ENCODE measurements around the gene IGFBP5.

Gene IGFBP5

GRCh38 chr2:216713691-216714336 lies 18.5 kb upstream of the IGFBP5 start:
- DNase-seq, result no peak

GRCh38 chr2:216711348-216711747 lies 16.0 kb upstream of the IGFBP5 start:
- DNase-seq, result no peak

GRCh38 chr2:216710551-216711301 lies 15.4 kb upstream of the IGFBP5 start:
- no peak for DNase-seq

GRCh38 chr2:216702756-216703155 lies 7.4 kb upstream of the IGFBP5 start:
- DNase-seq, result no peak

GRCh38 chr2:216701544-216701943 lies 6.2 kb upstream of the IGFBP5 start:
- DNase-seq, result no peak

GRCh38 chr2:216700781-216701180 lies 5.4 kb upstream of the IGFBP5 start:
- no peak for DNase-seq

- no peak for DNase-seq
These were observed 4.8 kb upstream of the IGFBP5 start for GRCh38 chr2:216700088-216700567.

GRCh38 chr2:216698895-216699294 lies 3.5 kb upstream of the IGFBP5 start:
- peak; percentile 37 for DNase-seq

- no peak for DNase-seq
These were observed 2.9 kb upstream of the IGFBP5 start for GRCh38 chr2:216698293-216698692.

- peak; percentile 22 for DNase-seq
These were observed 1.6 kb upstream of the IGFBP5 start for GRCh38 chr2:216696751-216697560.

GRCh38 chr2:216696321-216696720 lies 972 bp upstream of the IGFBP5 start:
- no peak for DNase-seq

GRCh38 chr2:216694826-216695217 lies 527 bp downstream of the IGFBP5 start:
- DNase-seq, result no peak

GRCh38 chr2:216694082-216694825 lies 1.1 kb downstream of the IGFBP5 start:
- DNase-seq, result peak; percentile 39

- DNase-seq, result no peak
These were observed 1.8 kb downstream of the IGFBP5 start for GRCh38 chr2:216693414-216694080.

- DNase-seq, result peak; percentile 77
These were observed 2.5 kb downstream of the IGFBP5 start for GRCh38 chr2:216692636-216693413.

GRCh38 chr2:216690853-216691741 lies 4.3 kb downstream of the IGFBP5 start:
- DNase-seq, result peak; percentile 23

GRCh38 chr2:216690456-216690852 lies 4.9 kb downstream of the IGFBP5 start:
- no peak for DNase-seq

- DNase-seq, result no peak
These were observed 6.0 kb downstream of the IGFBP5 start for GRCh38 chr2:216689397-216689796.

GRCh38 chr2:216688731-216689340 lies 6.5 kb downstream of the IGFBP5 start:
- no peak for DNase-seq

- no peak for DNase-seq
These were observed 7.7 kb downstream of the IGFBP5 start for GRCh38 chr2:216687646-216688045.
